ENCODE data around the gene ADIPOR1.
"Not testable (repeated sequence)": the region's sequence is repeated elsewhere in the genome, so short reads cannot be mapped to it uniquely, and the experiment has no call there.

Gene ADIPOR1

DNA sequence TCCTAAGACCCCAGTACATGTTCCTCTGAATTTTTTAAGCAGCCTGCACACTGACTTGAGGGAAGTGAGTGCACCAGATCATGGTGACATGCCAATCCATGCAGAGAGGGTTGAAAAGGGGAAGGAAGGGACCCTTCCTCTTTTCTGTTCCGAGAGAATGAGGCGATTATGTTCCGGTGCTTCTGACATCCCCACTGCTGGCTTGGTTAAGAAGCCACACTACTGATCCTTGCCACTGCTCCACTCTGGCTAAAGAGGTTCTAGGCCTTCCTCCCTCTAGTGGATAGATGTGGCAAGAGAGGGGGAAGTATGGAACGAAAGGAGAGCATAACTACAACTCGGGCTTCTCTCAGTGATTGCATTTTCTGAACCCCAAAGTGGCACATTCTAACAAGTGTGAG is 10.8 kb upstream of the ADIPOR1 start:
- peak; percentile 36 for DNase-seq

DNA sequence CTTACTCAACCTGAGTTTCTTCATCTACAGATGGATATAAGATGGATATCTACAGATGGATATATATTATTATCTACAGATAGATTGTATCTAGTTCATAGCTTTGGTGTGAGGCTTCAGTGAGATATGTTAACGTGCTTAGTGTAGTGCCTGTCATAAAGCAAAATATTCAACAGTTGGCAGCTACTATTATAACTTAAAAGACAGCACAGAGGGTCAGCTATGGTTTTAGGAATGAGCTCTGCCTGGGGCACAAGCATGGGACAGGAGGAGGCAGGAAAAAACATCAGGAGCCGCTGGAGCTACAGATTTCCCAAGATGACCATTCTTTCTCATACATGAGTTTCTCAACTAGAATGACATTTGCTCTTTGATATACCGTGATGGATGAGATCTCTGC is 10.2 kb upstream of the ADIPOR1 start:
- DNase-seq, result no peak

- DNase-seq, result peak; percentile 52
Observed at GRCh38 chr1:202967684-202968281, 9.7 kb upstream of the ADIPOR1 start.

- DNase-seq, result peak; percentile 7
Observed at GRCh38 chr1:202966006-202966898, 8.1 kb upstream of the ADIPOR1 start.

DNA sequence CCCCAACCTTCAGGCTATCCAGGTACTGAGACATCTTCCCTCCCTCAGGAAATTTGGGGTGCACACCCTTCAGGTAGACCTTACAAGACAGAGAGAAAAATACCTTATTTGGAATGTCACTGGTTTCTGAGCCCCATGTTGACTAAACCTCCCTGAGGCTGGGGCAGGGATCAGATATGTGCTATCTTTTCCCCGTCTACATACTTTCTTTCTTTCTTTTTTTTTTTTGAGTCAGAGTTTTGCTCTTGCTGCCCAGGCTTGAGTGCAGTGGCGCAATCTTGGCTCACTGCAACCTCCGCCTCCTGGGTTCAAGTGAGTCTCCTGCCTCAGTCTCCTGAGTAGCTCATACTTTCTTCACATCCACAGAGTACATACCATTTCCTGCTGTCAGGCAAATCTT is 7.3 kb upstream of the ADIPOR1 start:
- DNase-seq, result no peak

DNA sequence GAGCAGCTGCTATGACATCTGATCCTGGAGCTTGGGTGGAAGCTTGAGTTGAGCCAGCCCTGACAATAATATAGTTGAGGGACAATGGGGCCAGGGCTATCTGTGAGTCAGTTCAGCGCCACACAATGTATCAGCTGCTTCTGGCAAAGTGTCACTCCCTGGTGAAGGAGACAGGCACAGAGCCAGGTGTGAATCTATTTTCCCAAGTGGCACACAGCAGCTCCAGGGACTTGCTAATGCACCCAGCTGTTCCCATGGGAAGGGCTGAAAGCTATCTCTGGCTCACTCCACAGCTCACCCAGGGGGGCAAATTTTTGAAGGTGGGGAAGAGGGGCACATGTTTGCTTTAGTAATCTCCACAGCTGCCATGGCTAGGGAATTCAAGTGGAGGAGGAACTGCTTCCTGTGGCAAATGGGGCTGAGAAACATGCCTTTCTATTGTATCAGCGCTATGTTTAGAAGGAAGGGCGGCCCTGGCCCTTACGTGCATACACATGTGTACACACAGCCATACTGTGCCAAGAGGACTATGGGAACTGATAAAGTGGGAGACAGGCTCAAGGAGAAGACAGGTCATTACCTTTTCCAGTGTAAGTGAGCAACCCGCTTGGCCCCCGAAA is 6.8 kb upstream of the ADIPOR1 start:
- no peak for DNase-seq

- no peak for DNase-seq
Observed at GRCh38 chr1:202961220-202961880, 3.2 kb upstream of the ADIPOR1 start.

GRCh38 chr1:202959276-202959620 is 1.1 kb upstream of the ADIPOR1 start:
- DNase-seq, result no peak

DNA sequence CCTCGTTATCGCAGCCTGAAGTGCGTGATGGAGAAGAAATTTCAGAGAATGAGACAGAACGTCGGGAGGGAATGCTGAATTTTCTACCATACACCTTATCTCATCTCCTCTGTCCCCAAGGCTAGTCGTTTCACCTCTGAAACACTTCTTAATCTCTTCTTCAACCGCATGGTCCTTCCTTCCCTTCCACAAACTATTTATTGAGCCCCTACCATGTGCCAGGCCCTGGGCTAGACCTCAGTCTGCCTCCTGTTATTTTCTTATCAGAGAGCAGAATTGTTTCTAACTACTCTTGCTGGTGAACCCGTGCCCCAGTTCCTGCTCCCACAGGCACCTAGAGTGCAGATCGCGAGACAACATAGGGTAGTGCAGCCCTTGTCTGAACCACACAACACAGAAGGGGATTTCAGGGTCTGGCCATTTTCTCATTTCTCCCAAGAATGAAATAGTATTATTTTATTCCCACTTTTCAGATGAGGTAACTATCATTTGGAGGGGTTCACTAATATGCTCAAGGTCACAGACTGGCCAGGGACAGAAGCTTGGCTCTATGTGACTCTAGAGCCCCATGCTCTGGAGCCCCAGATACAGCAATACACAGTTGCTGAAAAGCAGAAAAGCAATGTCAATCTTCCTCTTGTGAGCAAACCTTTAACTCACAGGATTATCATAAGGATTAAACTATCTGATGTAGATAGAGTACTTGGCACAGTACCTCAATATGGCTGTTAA is 598 bp upstream of the ADIPOR1 start:
- peak; percentile 46 for DNase-seq

DNA sequence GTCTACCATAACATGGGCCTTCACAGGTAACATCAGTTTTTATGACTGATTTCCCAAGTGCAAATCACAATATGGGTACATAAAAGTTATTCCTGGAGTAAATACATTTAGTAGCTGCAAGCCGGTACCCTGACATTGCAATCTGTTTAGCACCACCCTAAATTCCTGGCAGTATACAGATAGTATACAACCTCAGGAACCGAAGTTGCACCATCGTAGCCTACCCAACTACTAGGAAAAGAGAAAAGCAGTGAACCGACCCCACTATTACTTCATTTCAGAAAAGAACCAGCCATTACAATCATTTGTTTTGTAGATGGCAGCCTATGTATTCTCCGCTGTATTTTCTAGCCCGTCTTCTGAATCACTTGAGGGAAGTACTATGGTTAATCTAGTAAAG is 1.1 kb downstream of the ADIPOR1 start:
- DNase-seq, result no peak

- DNase-seq, result no peak
Observed at GRCh38 chr1:202954057-202954745, 3.9 kb downstream of the ADIPOR1 start.

DNA sequence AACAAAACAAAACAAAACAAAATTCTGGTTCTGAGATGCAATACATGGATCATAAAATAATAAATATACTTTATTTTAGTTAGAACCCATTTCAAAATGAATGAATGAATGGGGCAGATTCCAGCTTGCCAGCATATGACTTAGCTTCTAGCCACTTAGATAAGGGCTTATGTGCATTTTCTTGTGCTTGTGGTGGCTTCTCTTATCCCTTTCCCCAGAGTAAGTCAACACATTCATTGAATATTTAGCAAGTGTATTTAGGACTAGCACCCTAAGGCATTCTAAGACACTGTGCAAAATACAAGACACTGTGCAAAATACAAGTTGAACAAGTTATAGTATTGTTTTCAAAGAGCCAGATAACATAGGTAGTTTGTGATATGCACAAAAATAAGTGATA is 4.7 kb downstream of the ADIPOR1 start:
- DNase-seq, result no peak

- DNase-seq, result peak; percentile 7
Observed at GRCh38 chr1:202952818-202953217, 5.3 kb downstream of the ADIPOR1 start.

DNA sequence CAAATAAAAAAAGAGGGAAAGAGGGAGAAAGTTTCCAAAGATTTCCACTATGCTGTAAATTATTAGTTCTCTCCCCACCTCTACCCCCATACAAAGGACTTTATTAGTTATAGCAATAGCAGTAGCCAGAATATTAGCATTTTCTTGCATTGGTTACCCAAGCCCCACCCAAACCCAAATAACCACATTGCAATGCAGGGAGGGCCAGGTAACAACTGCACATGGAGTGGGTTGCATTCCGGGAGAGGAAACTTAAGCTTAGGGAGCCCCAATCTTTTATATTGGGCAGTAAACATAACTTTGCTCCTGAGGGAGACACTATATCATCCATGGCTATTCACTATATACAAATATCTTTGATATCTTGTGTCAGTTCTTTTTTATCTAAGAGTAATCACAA is 6.0 kb downstream of the ADIPOR1 start:
- no peak for DNase-seq

DNA sequence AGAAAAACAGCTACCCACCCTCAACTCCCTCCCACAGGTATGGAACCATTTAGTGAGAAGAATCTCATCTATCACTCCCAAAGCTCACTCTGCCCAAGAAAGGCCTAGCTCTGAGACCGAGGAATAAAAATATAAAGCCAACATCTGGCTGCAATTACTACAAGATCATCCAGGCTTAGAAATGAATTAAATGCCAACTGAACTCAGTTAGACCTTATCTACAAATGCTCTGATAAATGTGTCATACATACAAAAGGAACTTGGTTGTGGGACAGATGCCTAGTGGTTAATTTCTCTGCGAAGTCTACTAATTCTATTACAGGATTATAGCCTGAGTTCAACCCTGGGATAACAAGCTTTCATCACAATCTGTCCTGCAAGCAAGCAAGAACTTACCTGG is 6.7 kb downstream of the ADIPOR1 start:
- DNase-seq, result no peak

- no peak for DNase-seq
Observed at GRCh38 chr1:202945483-202945882, 12.6 kb downstream of the ADIPOR1 start.

DNA sequence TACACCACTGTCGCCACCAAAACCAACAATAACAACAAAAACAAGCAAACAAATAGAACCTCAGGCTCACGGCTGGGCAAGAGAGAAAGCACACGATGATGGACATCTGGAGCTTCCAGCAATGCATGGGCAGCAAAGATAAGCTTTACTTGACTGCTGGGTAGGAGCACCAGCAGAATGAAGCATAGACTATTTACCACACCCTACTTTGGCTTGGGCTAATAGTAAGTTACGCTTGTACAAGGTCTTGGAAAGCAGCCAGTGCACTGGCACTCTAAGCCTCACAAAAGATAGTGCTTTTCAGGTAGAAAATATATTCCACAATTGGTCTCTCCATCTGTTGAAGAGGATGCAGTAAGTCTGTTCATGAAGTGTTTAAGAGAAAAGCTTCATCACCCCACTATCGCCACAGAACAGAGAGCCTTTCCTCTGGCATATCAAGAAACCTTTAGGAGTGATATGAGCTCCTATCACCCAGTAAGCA is 13.6 kb downstream of the ADIPOR1 start:
- DNase-seq, result no peak

DNA sequence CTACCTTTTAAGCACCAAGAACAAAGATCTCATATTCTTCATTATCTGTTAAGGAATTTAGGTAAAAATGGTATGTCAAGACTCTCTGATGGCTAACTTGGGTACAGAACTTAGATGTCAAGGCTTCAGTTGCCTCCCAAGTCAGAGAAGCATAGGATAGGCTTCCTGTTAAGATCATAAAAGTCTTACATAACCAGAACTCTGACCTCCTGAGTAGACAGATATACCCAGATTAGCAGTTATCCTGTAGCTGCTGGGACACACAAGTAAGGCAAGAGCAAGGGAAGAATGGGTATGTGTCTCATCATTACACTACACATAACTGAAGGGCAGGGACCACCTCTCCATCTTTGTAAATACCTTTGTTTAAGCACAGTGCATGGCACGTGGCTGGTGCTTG is 15.7 kb downstream of the ADIPOR1 start:
- DNase-seq, result no peak

- no peak for DNase-seq
Observed at GRCh38 chr1:202941372-202941771, 16.7 kb downstream of the ADIPOR1 start.

GRCh38 chr1:202940561-202940960 is 17.6 kb downstream of the ADIPOR1 start:
- no peak for DNase-seq

DNA sequence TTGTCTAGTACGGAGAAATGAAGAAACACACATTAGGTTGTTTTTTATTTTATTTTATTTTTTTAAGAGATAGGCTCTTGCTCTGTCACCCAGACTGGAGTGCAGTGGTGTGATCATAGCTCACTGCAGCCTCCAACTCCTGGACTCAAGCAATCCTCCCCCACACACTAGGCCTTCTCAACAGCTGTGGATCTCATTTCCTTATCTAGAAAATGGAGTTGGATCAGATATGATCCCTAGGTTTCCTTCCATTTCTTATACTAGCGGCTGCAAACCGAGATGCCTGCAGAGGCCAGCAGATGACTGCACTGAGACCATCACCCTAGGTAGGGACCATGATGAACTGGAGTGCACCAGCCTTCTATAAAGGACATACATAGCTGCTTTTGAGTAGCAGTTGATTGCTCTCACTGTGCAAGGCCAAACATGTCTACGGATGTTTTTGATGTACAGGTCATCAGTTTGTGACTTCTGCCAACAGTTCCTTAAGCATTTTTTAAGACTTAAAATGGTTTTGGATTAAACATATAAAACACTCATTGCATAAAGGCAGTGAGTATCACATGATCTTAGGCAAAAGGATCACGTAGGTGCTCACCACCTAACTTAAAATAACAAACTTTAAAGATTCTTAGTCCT is 19.7 kb downstream of the ADIPOR1 start:
- DNase-seq, result no peak

GRCh38 chr1:202936409-202936808 is 21.7 kb downstream of the ADIPOR1 start:
- not testable (repeated sequence) for DNase-seq

All from CD4-positive, alpha-beta T cell treated with Interleukin-17A for 4 hours (primary cell).